ENCODE data around the gene ARIH2. TPM values are rescaled to one million over a fixed set of nuclear protein-coding genes. Genes with fewer than 3 reads are reported as not detected.
"Not testable (repeated sequence)": the region's sequence is repeated elsewhere in the genome, so short reads cannot be mapped to it uniquely, and the experiment has no call there.

The ARIH2 gene
- 87.2 and 88.5 TPM in 2 replicates for total RNA-seq
- polyA plus RNA-seq (2012): 76.8 TPM

GRCh38 chr3:48918388-48919214 lies at the start of gene ARIH2:
ARIH2 (plus strand) TSS chr3:48918842; CDS start chr3:48927559, 8,717 bp downstream.
- DNase-seq (ENCODE audit: low read depth): peak; percentile 95

- DNase-seq (ENCODE audit: low read depth): peak; percentile 18
These were observed 41.0 kb upstream of the ARIH2 start for GRCh38 chr3:48877671-48878070.

GRCh38 chr3:48879307-48879993 lies 39.2 kb upstream of the ARIH2 start:
- no peak for DNase-seq (ENCODE audit: low read depth)

GRCh38 chr3:48879994-48880377 lies 38.7 kb upstream of the ARIH2 start:
- no peak for DNase-seq (ENCODE audit: low read depth)

- no peak for DNase-seq (ENCODE audit: low read depth)
These were observed 37.6 kb upstream of the ARIH2 start for GRCh38 chr3:48881006-48881405.

- DNase-seq (ENCODE audit: low read depth): peak; percentile 10
These were observed 37.0 kb upstream of the ARIH2 start for GRCh38 chr3:48881652-48882114.

GRCh38 chr3:48885753-48886152 lies 32.9 kb upstream of the ARIH2 start:
- no peak for DNase-seq (ENCODE audit: low read depth)

GRCh38 chr3:48891606-48892005 lies 27.0 kb upstream of the ARIH2 start:
- peak; percentile 67 for DNase-seq (ENCODE audit: low read depth)

GRCh38 chr3:48894516-48894915 lies 24.1 kb upstream of the ARIH2 start:
- no peak for DNase-seq (ENCODE audit: low read depth)

GRCh38 chr3:48896936-48897335 lies 21.7 kb upstream of the ARIH2 start:
- DNase-seq (ENCODE audit: low read depth): peak; percentile 20

- DNase-seq (ENCODE audit: low read depth): peak; percentile 5
These were observed 20.9 kb upstream of the ARIH2 start for GRCh38 chr3:48897460-48898376.

GRCh38 chr3:48898383-48899234 lies 20.0 kb upstream of the ARIH2 start, which contains the start of gene SLC25A20:
SLC25A20 (minus strand) TSS chr3:48898882; CDS start chr3:48898794, 88 bp downstream.
- DNase-seq (ENCODE audit: low read depth): peak; percentile 92

- no peak for DNase-seq (ENCODE audit: low read depth)
These were observed 19.4 kb upstream of the ARIH2 start for GRCh38 chr3:48899273-48899672.

GRCh38 chr3:48907026-48907425 lies 11.6 kb upstream of the ARIH2 start:
- not testable (repeated sequence) for DNase-seq (ENCODE audit: low read depth)

GRCh38 chr3:48915296-48915695 lies 3.3 kb upstream of the ARIH2 start:
- DNase-seq (ENCODE audit: low read depth): no peak

GRCh38 chr3:48919215-48920138 lies 835 bp downstream of the ARIH2 start:
- DNase-seq (ENCODE audit: low read depth): peak; percentile 57

GRCh38 chr3:48926425-48927392 lies 8.1 kb downstream of the ARIH2 start:
- DNase-seq (ENCODE audit: low read depth): peak; percentile 18

GRCh38 chr3:48927928-48928327 lies 9.3 kb downstream of the ARIH2 start:
- DNase-seq (ENCODE audit: low read depth): no peak

Data from myocyte (in vitro differentiated cells).